ENCODE data around the gene RNF26.
A peak's percentile ranks its signal among the peaks of the same experiment; 100 is the strongest.

The RNF26 gene

DNA sequence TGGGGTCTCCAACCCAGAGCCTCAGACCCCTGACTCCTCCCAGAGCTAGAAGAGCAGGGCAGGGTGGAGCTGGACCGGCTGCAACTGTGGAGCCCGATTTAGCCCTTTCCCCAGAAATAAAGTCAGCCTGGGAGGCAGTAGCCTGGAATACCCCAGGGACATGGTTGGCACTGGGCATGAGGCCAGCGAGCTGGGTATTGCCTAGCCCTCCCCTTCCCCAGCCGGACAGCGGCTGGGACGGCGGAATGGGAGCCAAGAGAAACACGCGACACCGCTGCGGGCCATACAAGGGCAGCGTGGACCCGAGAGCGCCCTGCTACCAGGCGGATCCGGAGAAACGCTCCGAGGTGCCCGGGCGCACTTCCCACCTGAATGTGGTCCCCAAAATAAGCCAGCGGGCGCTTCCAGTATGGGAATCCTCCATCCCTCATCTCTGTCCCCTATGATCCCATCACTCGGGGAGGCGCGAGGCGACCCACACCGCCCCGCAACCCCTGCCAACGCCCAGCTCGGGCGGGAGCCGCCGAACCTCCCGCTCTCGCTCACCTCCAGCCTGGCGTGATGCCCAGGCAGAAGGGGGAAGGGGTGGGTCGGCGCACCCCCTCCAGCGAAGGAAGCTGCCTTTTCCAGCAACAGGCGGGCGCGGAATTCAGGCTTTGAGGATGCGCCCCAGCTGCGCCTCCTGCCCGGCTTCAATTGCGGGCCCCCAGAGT lies 18.2 kb upstream of the RNF26 start:
- DNase-seq, result no peak

DNA sequence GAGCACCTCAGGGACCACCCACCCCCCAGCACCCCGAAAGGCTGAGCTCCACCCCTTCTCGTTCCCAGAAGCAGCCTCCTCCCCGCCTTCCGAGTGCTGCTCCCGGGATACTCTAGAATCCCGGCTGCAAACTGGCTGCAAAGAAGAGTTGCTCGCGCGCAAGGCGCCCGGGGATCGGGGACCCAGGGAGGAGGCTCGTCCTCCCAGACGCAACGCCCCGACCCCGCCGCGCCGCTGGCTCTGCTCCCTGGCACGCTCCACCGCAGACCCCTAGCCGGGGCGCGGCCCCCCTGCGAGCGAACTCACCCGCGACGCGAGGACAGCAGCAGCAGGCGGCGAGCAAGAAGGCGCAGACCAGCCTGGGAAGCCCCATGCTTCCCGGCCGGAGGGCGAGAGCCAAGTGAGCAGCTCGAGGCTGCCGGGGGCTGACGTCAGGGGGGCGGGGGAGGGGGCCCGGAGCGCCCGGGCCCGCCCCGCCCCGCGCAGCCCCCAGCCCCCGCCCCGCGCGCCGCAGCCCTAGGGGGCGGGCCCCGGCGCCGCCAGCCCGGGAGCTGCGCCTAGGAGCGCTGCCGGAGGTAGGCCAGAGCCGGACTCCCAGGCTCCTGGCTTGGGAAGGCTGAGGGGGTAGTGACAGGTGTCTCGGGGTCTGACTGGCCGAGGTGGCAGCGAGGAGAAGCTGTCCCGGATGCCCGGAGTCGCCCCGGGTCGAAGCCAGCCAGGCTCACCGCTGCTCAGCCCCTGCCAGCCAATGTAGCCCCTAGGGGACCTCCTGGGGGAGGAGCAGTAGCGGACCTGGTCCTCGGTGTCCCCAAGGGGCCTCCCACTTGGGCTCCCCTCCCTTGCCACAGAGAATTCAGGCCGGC lies 17.4 kb upstream of the RNF26 start, which contains the start of gene MCAM:
Gene MCAM (minus strand): TSS at position 402 of the 863 bp plus-strand sequence. CDS start 29 bp downstream, at position 373.
- DNase-seq, result no peak

DNA sequence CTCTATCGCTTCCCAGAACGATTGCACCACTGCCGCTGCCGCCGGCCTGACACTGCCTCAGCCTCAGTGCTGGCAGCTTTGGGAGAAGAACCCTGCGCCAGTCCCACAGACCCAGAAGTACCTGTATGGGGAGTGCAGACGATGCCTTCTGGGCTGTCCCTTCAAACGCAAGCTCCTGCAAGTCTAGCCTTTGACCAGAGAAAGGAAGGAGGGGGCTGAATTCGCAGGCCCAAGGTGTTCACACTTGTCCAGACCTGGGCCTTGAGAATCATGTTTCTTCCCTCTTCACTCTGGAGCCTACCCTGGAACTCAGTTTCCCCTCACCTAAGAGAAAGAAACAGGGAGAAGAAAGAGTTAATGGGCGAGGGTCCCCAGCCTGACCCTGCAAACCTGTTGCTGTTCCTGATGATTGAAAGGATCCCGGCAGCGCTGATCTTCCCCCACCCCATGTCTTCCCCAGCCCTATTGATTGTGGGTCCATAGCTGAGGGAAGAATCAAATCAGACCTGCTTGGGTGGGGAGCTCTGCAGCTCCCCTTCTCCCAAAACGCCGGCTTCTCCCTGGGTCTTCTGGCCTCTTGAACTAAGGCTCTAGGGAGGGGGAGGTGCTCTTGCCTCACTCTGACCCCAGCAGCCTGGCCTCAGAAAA lies 16.6 kb upstream of the RNF26 start:
- DNase-seq, result no peak

DNA sequence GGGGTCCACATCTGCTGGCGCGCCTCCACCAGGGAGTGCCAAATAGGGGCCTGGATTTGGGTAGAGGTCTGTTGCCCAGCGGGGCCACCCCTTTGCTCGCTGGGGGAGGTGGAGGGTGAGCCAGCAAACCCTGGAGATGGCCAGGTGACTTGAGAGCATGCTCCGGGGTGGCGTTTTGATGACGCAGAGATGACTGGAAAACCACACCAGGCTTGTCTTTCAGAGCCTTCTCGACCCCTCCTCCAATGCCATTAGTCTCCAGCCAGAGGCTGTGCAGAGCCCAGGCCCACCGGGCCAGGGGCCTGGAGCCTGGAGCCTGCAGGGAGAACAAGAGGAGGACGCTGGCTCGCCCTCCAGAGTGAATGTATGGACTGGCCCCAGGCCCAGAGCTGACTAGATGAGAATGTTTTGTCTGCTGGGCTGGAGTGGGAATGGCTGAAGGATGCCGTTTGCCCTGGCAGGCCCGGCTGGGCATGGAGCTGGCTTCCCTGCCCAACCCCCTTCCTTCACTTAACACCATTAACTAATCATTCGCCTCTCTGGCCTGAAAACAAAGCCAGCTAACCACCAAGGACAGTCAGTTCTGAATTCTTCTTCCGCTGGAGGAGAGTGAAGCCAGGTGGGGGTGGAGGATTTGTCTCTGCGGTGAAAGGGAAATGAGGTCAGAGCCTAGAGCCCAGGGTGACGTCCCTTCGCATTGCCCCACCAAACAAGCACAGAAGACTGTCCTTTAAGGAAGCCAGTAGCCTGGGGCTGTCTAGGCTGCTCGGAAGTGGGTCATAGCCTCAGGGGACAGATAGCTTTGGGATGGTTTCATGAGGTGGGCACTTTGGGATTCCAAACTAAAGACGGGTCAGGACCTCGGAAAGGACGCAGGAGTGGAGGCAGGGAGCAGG lies 15.8 kb upstream of the RNF26 start:
- no peak for DNase-seq

DNA sequence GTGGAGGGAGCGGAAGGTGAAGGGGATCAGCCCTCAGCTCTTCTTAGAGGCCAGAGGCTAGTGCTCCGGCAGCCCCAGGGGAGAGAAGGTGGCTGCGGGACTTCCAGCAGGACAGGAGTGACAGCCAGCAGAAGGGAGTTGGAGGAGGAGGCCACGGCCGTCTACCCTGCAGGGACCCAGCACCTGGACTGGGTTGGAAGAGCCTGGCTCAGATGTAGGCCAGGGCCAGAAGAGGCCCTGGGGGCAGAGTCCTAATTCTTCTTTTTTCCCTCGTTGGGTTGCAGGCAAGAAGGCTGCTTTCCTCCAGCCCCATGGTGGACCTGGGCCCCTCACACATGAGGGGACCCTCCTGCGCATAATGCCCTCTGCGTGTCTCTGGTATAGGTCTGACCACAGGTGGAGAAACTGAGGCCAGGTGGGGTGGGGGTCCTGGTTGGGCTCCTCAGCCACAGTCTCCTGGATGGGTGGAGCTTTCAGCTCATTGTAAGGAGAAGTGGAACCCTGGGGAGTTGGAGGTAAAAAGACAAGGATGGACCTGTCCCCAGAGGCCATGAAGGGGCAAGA lies 15.1 kb upstream of the RNF26 start:
- no peak for DNase-seq

DNA sequence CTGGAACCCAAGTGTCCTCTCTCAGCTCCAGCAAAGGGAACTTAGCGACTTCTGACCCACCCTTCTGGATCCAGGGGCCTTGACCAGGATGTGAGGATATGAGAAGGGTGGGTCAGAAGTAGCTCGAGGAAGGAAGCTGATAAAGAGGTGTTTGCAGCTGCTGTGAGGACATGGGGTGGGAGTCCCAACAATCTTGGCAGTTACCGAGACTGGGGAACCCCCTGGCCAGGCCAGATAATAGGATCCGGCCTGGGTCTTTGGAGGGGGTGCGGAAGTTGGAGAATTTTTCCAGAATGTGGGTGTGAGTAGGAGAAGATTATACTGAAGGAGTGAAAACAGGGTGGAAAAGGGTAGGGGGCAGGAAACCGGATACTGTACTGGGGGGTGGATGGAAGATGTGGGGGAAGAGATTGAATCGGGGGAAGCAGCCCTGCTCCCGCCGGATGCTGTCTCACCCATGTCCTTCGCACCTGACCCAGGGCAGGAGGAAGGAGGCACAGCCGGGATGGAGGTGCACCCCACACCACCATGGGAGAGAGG lies 14.6 kb upstream of the RNF26 start:
- no peak for DNase-seq

DNA sequence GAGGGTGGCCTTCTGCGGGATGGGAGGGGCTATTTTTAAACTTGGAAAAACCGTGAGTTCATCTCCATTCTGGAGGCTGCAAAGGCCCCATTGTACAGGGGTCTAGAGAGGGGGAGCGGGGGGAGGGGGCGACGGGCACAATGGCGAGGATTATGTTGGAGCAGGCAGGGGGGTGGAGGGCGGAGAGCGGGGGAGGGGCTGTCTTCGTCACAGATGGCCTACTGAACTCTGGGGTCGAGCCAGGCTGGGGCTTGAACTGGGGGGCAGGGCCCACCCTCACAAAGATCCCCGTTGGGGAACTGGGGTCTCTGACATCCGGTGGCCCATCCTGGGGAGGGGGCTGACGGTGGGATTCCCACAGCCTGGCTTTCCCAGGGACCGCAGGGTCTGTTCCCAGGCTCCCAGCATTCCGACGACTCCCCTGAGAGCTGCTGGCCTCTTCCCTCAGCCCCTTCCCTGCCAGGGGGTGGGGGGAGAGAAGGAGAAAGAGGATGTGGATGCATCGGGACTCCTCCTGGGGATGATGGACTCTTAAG lies 14.0 kb upstream of the RNF26 start:
- no peak for DNase-seq

DNA sequence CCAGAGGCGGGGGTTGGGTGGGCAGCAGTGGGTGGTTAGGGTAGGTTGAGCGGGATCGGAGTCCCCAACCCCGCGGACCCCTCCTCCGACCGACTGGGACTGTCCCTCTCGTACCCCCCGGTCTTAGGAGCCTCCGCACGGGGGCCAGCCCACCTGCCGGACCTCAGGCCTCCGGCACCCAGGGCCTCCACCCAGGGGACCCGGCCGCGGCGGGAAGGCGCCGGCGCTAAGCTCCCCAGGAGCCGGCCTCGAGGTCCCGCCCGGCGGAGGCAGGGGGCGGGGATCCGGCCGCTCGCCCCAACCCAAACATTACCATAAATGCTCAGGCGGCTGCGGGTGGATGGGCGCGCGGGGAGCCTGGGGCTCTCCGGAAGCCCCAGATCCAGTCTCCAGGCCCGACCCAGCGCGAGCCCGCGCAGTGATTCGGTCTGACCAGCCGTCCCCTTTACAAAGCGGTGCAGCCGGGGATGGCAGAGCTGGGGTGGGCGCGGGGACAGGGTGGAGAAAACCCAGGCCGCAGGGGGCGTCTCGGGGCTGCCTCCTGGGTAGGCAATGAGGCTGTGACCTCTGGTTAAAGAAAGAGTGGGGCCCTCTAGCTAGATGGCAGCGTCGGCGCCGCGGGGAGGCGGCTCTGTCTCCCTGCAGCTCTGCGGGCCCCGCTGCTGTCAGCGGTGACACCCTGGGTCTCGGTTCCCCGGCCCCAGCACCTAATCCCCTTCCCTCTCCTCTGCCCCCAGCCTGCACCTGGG lies 13.4 kb upstream of the RNF26 start:
- DNase-seq, result peak; percentile 65

DNA sequence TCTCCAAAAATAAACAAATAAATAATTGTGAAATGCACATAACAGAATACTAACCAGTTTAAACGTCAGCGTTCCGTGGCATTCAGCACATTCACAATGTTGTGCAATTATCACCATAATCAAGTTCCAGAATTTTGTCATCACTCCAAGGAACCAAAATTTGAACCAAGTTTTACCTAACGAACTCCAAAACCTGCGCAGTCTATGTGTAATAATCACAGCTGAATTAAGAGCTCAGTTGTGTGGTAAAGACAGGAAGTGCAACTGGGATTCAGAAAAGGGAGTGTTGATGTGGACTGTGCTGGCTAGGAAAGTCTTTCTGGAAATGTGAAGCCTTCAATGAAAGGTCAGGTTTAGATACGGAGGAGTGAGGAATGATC lies 12.0 kb upstream of the RNF26 start:
- DNase-seq, result no peak

DNA sequence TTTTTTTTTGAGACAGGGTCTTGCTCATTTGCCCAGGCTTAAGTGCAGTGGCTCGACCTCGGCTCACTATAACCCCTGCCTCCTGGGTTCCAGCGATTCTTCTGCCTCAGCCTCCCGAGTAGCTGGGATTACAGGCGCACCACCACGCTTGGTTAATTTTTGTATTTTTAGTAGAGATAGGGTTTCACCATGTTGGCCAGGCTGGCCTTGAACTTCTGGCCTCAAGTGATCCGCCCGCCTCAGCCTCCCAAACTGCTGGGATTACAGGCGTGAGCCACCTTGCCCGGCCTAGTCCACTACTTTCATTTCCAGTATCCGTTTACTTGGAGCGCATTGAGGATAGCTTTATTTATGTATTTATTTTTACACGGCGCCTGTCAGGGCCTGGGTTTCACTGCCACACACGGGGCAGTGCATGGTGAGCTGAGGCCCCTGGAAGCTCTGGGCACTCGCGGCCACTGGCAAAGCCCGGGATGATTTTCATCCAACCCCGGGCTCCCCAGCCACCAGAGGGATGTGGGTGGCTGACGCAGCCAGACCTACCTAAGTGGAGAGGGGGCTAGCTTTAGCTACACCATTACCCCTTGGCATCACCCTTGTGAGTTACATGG lies 11.3 kb upstream of the RNF26 start:
- no peak for DNase-seq

DNA sequence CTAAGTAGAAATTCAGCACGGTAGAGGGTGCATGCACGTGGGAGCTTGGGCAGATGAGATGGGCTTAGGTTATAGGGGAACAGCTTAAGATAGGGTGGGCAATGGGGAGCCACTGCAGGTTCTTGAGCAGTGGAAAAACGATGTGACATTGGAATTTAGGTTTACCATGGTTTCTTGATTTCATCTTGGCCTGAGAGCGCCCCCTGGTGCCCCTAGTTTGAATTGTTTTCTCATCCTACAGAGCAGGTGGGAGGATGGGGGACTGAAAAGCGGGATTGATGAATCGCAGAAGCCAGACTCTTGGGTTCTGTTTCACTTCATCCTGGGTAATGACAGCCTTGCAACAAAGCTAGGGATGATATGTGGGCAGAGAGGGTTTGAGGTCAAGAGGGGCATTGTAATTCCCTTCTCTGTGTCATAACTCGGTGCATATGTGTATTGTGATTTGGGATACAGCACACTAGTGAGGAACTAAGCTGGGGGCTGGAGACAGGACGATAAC lies 10.7 kb upstream of the RNF26 start:
- peak; percentile 85 for DNase-seq

DNA sequence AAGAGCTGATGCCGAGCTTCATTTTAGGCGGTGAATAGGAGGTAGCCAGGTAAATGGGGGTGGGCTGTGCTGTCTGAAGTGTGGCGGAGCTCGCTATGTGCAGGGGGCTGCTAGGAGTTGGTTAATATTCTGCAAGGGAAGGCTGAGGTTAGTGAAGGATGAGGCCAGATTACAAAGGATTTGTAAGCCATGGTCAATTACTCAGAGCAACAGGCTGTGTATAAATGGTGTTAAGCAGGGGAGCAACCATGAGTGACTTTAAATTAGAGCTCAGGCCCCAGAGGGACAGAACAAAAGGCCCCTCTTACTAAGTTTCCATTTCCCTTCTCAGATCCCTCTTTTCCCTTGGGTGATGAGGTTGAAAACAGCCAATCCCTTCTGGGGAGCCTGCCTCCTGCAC lies 10.1 kb upstream of the RNF26 start:
- DNase-seq, result no peak

DNA sequence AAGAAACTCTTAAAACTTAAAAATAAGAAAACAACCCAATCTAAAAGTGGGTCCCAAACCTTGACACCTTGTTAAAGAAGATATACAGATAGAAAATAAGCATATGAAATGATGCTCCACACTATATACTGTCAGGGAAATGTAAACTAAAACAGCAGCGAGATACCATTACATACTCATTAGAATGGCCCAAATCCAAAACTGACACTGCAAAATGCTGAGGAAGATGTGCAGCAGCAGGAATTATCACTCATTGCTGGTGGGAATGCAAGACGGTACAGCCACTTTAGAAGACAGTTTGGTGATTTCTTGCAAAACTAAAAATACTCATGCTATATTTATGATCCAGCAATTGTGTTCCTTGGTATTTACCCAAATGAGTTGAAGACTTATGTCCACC lies 5.0 kb upstream of the RNF26 start:
- no peak for DNase-seq

DNA sequence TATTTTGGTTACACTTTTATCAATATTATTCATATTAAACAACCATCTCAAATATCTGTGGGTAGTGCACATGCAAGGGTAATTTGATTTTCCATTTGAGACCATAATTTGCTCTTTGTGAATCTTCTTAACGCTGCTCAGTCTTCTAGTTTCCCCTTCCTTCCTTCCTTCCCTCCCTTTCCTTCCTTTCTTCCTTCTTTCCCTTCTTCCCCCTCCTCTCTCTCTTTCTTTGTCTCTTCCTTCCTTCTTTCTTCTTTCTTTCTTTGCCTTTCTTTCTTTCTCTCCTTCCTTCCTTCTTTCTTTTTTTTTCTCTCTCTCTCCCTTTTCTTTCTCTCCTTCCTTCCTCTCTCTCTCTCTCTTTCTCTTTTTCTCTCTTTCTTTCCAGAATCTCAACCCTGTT lies 4.1 kb upstream of the RNF26 start:
- no peak for DNase-seq

DNA sequence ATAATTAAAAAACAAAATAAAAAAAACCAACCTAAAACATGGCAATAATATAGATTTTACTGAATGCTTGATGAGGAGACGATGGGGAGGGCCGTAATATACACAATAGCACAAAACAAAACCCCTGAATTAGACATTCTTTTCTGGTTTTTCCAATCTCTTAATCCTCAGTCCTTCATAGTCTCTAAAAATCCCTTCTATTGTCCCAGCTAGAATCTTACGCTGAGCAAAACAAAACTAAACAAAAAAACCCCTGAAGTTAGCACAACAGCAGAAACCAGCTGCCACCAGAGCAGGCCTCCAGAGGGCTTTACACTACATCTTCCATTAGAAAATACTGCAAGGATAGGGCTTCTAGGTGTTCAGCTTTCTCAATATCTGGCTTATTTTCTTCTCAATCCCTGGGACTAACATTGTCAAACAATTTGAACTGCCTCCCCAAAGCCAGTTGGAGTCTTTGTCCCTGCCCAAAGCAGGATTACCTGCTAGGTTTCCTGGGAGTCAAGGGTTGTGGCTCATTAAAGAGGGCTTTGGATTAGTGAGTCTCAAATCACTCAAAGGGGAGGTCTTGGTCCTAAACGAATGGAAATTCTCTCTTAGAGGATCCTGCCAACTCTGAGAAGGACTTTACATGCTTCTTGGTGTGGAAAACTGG lies 2.1 kb upstream of the RNF26 start:
- no peak for DNase-seq

DNA sequence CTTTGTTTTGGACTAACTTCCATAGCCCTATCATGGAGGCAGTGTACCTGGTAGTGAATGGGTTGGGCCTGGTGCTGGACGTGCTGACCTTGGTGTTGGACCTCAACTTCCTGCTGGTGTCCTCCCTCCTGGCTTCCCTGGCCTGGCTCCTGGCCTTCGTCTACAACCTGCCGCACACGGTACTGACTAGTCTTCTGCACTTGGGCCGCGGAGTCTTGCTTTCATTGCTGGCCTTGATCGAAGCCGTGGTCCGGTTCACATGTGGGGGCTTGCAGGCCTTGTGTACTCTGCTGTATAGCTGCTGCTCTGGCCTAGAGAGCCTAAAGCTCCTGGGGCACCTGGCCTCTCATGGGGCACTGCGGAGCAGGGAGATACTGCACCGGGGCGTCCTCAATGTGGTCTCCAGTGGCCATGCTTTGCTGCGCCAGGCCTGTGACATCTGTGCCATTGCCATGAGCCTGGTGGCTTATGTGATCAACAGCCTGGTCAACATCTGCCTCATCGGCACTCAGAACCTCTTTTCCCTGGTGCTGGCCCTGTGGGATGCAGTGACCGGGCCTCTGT lies 846 bp downstream of the RNF26 start:
- DNase-seq, result no peak

DNA sequence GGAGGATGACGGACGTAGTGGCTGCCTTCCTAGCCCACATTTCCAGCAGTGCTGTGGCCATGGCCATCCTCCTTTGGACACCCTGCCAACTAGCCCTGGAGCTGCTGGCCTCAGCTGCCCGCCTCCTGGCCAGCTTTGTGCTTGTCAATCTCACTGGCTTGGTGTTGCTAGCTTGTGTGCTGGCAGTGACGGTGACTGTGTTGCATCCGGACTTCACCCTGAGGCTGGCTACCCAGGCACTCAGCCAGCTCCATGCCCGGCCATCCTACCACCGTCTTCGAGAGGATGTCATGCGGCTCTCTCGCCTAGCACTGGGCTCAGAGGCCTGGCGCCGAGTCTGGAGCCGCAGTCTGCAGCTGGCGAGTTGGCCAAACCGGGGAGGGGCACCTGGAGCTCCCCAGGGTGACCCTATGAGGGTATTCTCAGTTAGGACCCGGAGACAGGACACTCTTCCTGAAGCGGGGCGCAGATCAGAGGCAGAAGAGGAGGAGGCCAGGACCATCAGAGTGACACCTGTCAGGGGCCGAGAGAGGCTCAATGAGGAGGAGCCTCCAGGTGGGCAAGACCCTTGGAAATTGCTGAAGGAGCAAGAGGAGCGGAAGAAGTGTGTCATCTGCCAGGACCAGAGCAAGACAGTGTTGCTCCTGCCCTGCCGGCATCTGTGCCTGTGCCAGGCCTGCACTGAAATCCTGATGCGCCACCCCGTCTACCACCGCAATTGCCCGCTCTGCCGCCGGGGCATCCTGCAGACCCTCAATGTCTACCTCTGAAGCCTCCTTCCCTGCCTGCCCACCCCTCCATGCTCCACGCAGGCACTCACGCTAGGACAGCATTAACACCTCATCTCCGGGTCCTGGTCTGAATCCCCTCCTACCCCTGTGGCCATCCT lies 1.6 kb downstream of the RNF26 start:
- no peak for DNase-seq

DNA sequence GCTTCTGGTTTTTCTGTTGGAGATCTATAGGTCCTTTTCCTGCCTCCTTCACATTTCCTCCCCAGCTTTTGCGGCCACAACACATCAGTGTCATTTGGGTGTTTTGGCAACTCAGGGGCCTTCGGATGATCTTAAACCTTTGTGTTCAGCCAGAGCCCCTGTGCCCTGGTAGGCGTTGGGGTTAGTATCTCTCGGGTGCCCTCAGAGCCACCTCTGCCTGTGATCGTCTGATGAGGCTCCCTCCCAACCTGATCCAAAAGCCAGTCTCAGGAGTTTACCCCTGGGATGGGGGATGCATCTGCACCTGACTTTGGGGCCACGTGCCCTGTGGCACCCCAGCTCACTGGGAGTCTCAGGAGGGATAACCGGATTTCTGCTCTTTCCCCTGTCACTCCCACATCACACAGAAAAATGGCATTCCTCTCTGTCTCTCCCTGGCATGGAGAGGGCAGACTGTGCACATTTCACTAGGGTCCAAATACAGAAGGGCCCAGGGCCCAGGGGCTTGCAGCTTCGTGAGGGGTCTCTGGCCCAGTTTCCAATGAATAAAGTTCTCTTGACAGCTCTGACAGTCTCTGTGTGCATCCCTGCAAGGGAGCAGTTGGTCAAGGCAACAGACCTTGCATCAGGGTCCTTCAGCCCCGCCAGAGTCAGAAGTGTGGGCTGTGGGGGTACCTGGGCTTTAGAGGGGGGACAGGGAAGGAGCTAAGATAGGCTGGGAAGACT lies 2.6 kb downstream of the RNF26 start:
- no peak for DNase-seq
